Cerebellar nuclear complex (tissue), 1 donor: Measurements from ENCODE around the gene FAM210B.
"Not testable (repeated sequence)": the region's sequence is repeated elsewhere in the genome, so short reads cannot be mapped to it uniquely, and the experiment has no call there.

Experiments
- DNase-seq, 2 experiments: peaks; one replicate each; lab custom pipeline; 2025; lab: John Stamatoyannopoulos, UW

The FAM210B gene, protein sequence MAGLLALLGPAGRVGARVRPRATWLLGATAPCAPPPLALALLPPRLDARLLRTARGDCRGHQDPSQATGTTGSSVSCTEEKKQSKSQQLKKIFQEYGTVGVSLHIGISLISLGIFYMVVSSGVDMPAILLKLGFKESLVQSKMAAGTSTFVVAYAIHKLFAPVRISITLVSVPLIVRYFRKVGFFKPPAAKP

GRCh38 chr20:56358600-56359211, at the start of gene FAM210B:
TSS of gene FAM210B (plus strand) at chr20:56358974. CDS start at chr20:56359006, 32 bp downstream.
- peak; percentile 42 to 66 for DNase-seq

GRCh38 chr20:56316051-56316450, 42.7 kb upstream of the FAM210B start:
- DNase-seq, result no peak

- no peak for DNase-seq
Observed at GRCh38 chr20:56316483-56316882, 42.3 kb upstream of the FAM210B start.

DNA sequence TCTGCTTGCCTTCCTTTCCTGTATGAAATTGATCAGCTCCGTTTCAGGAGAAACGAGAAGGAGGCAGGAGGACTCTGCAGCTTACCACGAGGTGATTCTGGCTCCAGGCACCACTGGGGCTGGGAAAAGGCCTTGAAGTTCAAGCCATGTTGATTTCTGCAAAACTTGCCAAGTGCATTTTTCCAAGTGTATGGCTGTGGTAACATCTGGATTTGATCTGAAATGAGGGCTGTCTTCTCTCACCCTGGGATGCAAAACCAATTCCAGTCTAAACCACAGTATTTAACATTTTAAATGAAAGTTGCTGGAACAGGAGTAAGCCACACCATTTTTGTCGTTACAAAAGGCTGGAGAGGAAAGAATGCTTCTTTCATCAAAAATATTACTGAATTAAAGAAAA, 36.1 kb upstream of the FAM210B start:
- no peak for DNase-seq

DNA sequence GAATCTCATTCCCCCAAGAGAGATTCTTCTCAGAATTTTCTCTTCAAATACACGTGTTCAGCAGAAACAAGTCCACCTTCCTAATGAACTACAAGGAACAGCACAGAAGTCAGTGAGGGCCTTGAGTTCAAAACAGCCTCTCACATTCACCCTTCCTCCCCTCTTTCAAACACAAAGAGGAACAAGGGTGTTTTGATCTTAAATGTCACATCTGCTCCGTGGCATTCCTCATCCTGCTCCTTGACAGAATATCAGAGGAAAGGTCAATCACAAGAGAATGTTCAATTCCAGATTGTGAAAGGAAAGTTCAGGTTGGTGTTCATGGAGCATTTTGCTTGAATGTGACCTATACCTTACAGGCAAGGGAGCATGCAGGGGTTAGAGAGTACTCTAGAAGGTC, 35.6 kb upstream of the FAM210B start:
- no peak for DNase-seq

DNA sequence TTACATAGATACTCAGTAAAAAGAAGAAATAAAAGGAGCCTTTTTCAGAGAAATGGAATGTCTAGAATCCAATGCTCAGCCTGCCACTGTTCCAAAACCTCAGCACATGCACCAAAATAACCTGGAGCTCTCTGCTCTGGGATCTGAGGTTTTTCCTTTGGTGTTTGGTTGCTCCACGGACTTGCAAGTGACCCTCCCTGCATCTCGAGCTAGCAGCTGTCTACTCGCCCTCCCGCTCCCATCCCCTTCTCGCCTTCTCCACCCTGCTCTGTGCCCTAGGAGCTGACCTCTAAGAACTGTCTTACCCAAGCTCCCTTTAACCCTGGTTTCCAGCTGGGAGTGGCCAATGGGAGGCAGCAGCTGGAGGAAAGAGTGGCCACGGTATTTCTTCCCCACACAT, 35.1 kb upstream of the FAM210B start:
- DNase-seq, result no peak

GRCh38 chr20:56324806-56325205, 34.0 kb upstream of the FAM210B start:
- DNase-seq, result no peak

GRCh38 chr20:56328861-56329260, 29.9 kb upstream of the FAM210B start:
- no peak for DNase-seq

- not testable (repeated sequence) for DNase-seq
Observed at GRCh38 chr20:56336709-56337108, 22.1 kb upstream of the FAM210B start.

GRCh38 chr20:56342783-56343182, 16.0 kb upstream of the FAM210B start:
- no peak for DNase-seq

DNA sequence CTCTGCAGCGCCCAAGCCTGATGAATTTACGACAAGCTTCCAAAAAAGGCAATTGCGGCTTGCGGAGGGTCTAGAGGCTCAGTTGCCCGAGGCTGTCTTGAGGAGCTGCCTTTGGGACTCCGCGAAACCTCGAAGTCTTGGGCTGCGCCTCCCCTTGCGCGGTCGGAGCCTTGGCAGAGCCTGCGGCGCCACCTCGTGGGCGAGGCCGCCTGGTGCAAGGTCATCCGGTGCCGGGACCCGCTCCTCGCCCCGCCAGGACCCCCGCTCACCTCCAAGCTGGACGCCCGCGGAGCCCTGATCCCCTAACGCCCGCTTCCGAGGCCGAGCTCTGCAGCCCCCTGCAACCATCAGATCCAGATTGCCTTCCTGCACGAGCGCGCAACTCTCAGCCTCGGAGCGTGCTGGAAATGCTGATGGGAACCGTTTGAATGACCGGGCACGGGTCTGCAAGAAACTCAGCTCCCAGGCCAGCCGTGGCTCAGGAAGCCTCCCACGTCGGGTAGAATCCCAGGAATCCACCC, 14.9 kb upstream of the FAM210B start:
- no peak for DNase-seq

GRCh38 chr20:56345911-56346310, 12.9 kb upstream of the FAM210B start:
- DNase-seq, result no peak

DNA sequence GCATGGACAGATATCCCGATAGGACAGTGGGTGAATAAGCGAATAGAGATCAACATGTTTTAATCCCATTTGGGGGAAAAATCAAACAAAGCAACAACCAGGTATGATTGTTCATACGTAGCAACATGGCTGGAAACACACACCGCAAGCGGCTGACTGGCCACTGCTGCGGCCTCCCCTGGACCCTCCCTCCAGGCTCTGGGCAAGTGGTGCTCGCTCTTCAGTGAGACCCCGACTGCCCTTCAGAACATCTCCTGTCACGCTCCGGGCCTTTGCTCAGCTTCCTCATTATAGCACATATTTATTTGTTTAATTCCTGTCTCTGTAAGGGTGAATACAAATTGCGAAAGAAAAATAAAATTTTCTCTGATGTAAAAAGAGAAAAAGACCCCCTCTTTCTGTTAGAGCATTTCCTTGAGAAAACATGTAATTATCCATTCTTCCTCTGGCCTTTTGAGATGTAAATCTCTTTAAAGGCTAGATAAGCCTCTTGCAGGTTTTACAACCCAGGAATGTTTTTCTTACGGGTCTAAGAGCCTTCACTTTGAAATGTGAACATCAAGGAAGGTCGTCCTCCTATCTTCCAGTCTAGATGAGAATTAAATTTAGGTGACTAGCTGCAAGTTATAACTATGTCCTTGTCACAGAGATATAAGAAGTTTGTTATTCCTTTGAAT, 11.0 kb upstream of the FAM210B start:
- no peak for DNase-seq

GRCh38 chr20:56348305-56348693, 10.5 kb upstream of the FAM210B start:
- DNase-seq, result no peak

DNA sequence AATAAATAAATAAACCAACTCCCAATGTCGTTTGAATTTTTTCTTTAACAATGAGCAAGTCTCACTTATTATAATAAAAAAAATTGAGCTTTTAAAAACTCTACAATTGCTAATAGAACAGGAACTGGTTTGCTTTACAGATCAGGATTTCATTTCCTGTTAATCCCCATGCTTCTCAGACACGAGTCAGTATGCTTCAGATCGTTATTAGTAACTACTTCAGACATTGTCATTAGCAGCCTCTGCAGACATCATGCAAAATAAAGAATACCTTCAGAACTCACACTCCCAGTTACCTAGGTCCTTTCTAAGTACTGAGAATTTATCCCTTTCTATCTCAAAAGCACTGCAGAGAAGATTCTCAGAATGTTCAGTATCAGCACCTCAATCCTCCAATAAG, 10.0 kb upstream of the FAM210B start:
- no peak for DNase-seq

- no peak for DNase-seq
Observed at GRCh38 chr20:56350842-56351241, 7.9 kb upstream of the FAM210B start.

DNA sequence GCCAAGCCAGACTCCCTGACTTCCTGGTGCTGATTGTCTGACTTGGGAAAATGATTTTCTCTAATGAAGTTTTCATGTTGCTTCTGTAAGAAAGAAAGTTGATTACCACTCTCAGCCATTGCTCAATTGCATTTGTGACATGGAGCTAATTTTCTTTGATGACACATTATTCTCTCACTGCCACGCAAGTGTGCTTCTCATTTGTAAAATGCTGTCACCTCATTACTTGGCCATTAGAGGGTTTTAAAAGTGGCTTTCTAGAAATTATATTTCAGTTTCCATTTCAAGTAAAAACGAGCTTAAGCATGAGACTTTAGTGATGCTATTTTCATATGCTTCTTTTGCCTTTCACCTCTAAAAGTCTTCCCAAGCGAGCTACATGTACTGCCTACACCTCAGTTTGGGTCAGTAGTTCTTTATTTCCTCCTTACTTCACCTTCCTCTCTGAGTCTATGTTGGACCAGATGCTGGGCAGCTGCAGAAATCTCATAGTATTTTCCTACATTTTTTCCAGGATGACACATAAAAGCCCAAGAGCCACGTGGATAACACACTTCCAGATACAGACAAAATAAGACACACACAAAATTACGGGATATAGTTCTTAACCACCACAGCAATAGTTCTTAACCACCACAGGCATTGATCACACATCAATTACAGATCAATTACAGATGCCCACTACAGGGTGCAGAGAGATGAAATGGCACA, 6.3 kb upstream of the FAM210B start:
- no peak for DNase-seq

DNA sequence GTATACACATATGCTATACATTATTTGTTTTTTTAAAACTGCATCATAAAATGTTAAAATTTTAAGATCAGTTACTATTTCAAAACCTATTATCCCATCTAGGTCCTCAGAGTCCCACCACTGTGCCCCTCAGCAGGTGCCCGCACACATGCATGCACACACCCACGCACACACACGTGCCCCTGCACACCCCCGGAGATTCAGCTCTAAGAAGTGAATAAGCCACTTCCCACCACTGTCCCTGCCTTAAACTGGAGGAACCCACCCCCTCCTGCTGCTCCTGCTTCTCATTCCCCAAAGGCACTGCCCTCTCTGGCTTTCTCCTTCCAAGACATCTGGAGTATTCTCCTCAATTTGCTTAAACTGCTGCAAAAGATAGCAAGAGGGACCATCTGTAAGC, 5.4 kb upstream of the FAM210B start:
- DNase-seq, result no peak

DNA sequence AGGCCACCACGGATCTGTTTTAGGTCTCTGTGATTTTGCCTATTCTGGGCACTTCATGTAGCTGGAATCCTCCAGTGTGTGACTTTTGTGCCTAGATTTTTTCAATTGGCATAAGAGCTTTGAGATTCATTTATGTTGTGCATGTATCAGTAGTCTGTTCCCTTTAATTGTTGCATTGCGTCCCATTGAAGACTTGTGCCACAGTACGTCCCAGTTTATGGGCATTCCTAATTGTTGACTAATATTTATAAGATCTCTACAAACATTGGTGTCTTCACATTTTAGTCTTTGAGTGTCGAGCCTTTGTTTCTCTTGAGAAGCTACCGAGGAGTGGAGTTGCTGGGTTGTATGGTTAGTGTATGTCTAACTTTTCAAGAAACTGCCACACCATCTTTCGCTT, 704 bp upstream of the FAM210B start:
- DNase-seq, result no peak

DNA sequence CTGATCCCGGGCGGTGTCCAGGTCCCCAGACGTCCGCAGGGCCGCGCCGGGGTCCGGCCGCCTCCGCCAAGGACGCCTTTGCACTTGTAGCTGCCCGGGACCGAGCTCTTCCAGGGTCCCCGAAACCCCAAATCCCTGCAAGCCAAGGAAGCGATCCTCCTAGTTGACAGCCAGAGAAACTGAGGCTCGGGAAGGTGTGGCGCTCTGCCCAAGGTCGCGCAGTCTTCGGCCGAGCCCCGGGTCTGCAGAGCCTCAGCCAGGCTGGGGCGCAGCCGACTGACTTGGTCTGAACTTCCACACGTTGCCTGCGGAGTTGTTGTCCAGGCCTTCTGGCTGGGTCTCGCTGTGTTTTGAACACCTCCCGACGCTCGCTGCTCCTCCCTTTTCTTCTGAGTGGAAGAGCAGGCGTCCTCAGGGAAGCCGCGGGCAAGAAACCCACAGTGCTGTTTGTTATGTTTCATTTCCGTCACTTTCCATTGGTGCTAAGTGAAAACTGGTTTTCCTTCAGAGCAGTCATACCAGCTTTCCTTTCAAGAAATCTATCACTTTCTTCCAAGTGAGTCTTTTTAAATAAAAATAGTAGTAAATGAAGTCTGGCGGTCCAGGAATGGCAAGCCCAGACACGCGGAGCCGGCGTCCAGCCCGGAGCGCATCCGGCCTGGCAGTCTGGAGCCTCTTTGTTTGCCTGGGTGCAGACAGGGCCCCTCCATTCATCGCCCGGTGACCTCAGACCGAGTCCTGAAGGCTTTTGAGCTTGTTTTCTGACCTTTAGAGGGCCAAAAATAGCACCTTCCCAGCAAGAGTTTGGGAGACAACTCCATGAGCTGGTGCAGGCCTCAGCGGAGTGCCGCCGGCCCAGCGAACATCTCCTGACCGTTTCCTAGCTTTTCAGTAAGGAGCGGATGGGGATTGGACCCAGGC, 698 bp downstream of the FAM210B start:
- no peak for DNase-seq

DNA sequence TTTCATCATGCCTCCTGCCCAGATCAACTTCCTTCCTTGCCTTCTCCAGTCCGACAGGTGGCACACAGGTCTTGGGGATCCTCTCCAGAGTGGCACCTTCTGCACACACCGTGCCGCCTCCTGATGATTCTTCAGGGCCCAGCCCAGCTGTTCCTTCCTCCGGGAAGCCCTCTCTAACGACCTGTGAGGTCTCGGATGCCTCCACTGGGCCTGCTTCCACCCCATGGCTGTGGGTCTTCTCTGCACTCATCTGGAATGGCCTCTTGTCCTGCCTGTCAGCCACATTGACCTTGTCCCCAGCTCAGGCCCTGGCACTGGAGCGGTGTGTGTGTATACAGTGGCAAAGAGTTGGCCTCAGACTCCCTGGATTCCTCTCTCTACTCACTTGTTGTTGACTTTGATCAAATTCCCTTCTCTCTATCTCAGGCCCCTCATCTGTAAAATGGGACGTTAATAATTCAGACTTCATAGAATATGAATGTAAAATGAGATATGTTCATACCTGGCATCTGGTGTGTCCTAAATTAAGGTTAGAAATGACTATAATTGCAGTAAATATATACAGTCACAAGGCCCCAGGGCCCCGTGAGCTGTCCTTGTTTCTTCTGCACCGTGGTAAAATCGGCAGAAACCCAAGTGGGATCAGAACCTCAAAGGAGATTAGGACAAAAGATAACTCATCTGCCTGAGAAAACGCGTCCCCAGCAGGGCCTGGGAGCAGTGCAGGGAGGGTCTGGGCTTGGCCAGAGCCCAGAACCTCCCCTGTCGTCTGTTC, 1.5 kb downstream of the FAM210B start:
- DNase-seq, result no peak
